H7 (cell line): ENCODE results near the gene PRSS57. TPM values are rescaled to one million over a fixed set of nuclear protein-coding genes. Genes with fewer than 3 reads are reported as not detected.

Experiments
- total RNA-seq: library from RNA; depleted of rRNA; stranded (reverse); fragments of >200 nt; shearing (Covaris generic); gene quantifications from 2 replicates; pipeline ENCODE4 v1.2.3, GENCODE V29; 2014; rRNA removed

Gene PRSS57
- total RNA-seq, 1 experiment from 2014 or later, result not detected

Other genes with a start within 250 kb of the PRSS57 start
- gene SHC2, start 234.4 kb downstream of the PRSS57 start, total RNA-seq, result 5.3 and 6.9 TPM in 2 replicates
- 0.70 TPM in 1 of 2 replicates, not detected in the other for gene MADCAM1, start 199.0 kb downstream of the PRSS57 start, total RNA-seq
- gene TPGS1, start 188.0 kb downstream of the PRSS57 start, total RNA-seq, result 13.7 and 18.1 TPM in 2 replicates
- gene CDC34, start 163.7 kb downstream of the PRSS57 start, total RNA-seq, result 180 and 192 TPM in 2 replicates
- gene GZMM, start 151.4 kb downstream of the PRSS57 start, total RNA-seq, result 0.38 and 1.6 TPM in 2 replicates
- 1,035 and 1,167 TPM in 2 replicates for gene BSG, start 122.9 kb downstream of the PRSS57 start, total RNA-seq
- gene HCN2, start 105.6 kb downstream of the PRSS57 start, total RNA-seq, result 1.8 and 3.1 TPM in 2 replicates
- gene POLRMT, start 61.9 kb downstream of the PRSS57 start, total RNA-seq, result 120 and 128 TPM in 2 replicates
- not detected in 2 replicates for gene FGF22, start 55.6 kb downstream of the PRSS57 start, total RNA-seq
- gene RNF126, start 32.2 kb downstream of the PRSS57 start, total RNA-seq, result 119 and 128 TPM in 2 replicates
- 7.4 and 9.7 TPM in 2 replicates for gene FSTL3, start 19.1 kb downstream of the PRSS57 start, total RNA-seq
- 28.7 and 34.6 TPM in 2 replicates for gene PALM, start 13.5 kb upstream of the PRSS57 start, total RNA-seq
- 0.11 and 0.31 TPM in 2 replicates for gene MISP, start 55.7 kb upstream of the PRSS57 start, total RNA-seq
- gene PTBP1, start 102.0 kb upstream of the PRSS57 start, total RNA-seq, result 460 and 481 TPM in 2 replicates
- gene PLPPR3, start 126.5 kb upstream of the PRSS57 start, total RNA-seq, result 52.0 and 53.8 TPM in 2 replicates
- gene AZU1, start 132.4 kb upstream of the PRSS57 start, total RNA-seq, result 0.85 and 1.3 TPM in 2 replicates
- gene PRTN3, start 145.5 kb upstream of the PRSS57 start, total RNA-seq, result 0.66 TPM in 1 of 2 replicates, not detected in the other
- not detected in 2 replicates for gene ELANE, start 156.9 kb upstream of the PRSS57 start, total RNA-seq
- 1.4 and 1.5 TPM in 2 replicates for gene CFD, start 164.2 kb upstream of the PRSS57 start, total RNA-seq
- gene MED16, start 197.7 kb upstream of the PRSS57 start, total RNA-seq, result 29.5 and 36.2 TPM in 2 replicates
- gene RNU6-9, start 198.0 kb upstream of the PRSS57 start, total RNA-seq, result not detected in 2 replicates
- 47.5 and 49.9 TPM in 2 replicates for gene R3HDM4, start 217.8 kb upstream of the PRSS57 start, total RNA-seq
- 0.67 and 1.4 TPM in 2 replicates for gene KISS1R, start 221.9 kb upstream of the PRSS57 start, total RNA-seq
- 85.4 and 92.6 TPM in 2 replicates for gene ARID3A, start 230.6 kb upstream of the PRSS57 start, total RNA-seq